H9 (cell line): ENCODE measurements around the gene SCN5A. TPM values are rescaled to one million over a fixed set of nuclear protein-coding genes. Genes with fewer than 3 reads are reported as not detected.
A peak's percentile ranks its signal among the peaks of the same experiment; 100 is the strongest.

Experiments
- DNase-seq: peaks from one replicate; pipeline ENCODE4 v3.0.0-alpha.2; 2017
- H2AFZ ChIP-seq: one replicate; pipeline ENCODE4 v1.6.1; 2013; ENCODE audit warnings: mild to moderate bottlenecking, low read length, control low read depth, moderate library complexity
- H2AK5ac ChIP-seq: 2 replicates; pipeline ENCODE4 v1.6.1; 2013; ENCODE audit warnings: low read length, control low read depth, mixed read lengths; ENCODE audit not compliant: insufficient read length
- H2BK120ac ChIP-seq: one replicate; pipeline ENCODE4 v1.6.1; 2013; ENCODE audit warnings: low read depth, mild to moderate bottlenecking, low read length, control low read depth, inconsistent platforms; ENCODE audit not compliant: poor library complexity, severe bottlenecking
- H2BK12ac ChIP-seq: 2 replicates; pipeline ENCODE4 v1.6.1; 2013; ENCODE audit warnings: low read length, control low read depth, mixed read lengths, low read depth; ENCODE audit not compliant: insufficient read length
- H2BK15ac ChIP-seq: 2 replicates; pipeline ENCODE4 v1.6.1; 2013; ENCODE audit warnings: low read depth, low read length, control low read depth
- H2BK20ac ChIP-seq: one replicate; pipeline ENCODE4 v1.6.1; 2013; ENCODE audit warnings: low read depth, mild to moderate bottlenecking, low read length, control low read depth, inconsistent platforms; ENCODE audit not compliant: poor library complexity, severe bottlenecking
- H2BK5ac ChIP-seq: 2 replicates; pipeline ENCODE4 v1.6.1; 2013; ENCODE audit warnings: low read length, control low read depth, mixed read lengths; ENCODE audit not compliant: insufficient read length
- H3K14ac ChIP-seq: 2 replicates; pipeline ENCODE4 v1.6.1; 2013; ENCODE audit warnings: low read length, control low read depth; ENCODE audit not compliant: insufficient read depth
- H3K18ac ChIP-seq: 2 replicates; pipeline ENCODE4 v1.6.1; 2013; ENCODE audit warnings: low read depth, mild to moderate bottlenecking, mixed read lengths, low read length, control low read depth; ENCODE audit not compliant: insufficient read length
- H3K23ac ChIP-seq: 2 replicates; pipeline ENCODE4 v1.6.1; 2013; ENCODE audit warnings: low read length, control low read depth, mixed read lengths, low read depth; ENCODE audit not compliant: insufficient read length
- H3K23me2 ChIP-seq: 2 replicates; pipeline ENCODE4 v1.6.1; 2013; ENCODE audit warnings: low read depth, mild to moderate bottlenecking, mixed read lengths, low read length, control low read depth; ENCODE audit not compliant: insufficient read length, poor library complexity, severe bottlenecking
- H3K27ac ChIP-seq: 2 replicates; pipeline ENCODE4 v1.5.1; 2013; ENCODE audit warnings: low read length, control low read depth, mixed read lengths, low read depth; ENCODE audit not compliant: insufficient read length
- H3K27me3 ChIP-seq: 2 replicates; pipeline ENCODE4 v1.6.1; 2013; ENCODE audit warnings: low read length, control low read depth, inconsistent platforms; ENCODE audit not compliant: insufficient read depth
- H3K4ac ChIP-seq: 2 replicates; pipeline ENCODE4 v1.6.1; 2013; ENCODE audit warnings: low read depth, mild to moderate bottlenecking, control low read depth, inconsistent platforms, low read length, moderate library complexity
- H3K4me1 ChIP-seq: 2 replicates; pipeline ENCODE4 v1.6.1; 2013; ENCODE audit warnings: low read length, control low read depth, inconsistent platforms; ENCODE audit not compliant: insufficient read depth
- H3K4me2 ChIP-seq: 2 replicates; pipeline ENCODE4 v1.6.1; 2013; ENCODE audit warnings: low read length, control low read depth, mixed read lengths; ENCODE audit not compliant: insufficient read length, insufficient read depth
- H3K56ac ChIP-seq: 2 replicates; pipeline ENCODE4 v1.6.1; 2013; ENCODE audit warnings: low read depth, mild to moderate bottlenecking, mixed read lengths, low read length, control low read depth; ENCODE audit not compliant: insufficient read length
- H3K79me1 ChIP-seq: 2 replicates; pipeline ENCODE4 v1.6.1; 2013; ENCODE audit warnings: low read depth, mild to moderate bottlenecking, moderate library complexity, low read length, control low read depth, inconsistent platforms; ENCODE audit not compliant: insufficient read depth, poor library complexity, severe bottlenecking
- H3K79me2 ChIP-seq: 2 replicates; pipeline ENCODE4 v1.6.1; 2013; ENCODE audit warnings: low read length, control low read depth, inconsistent platforms; ENCODE audit not compliant: insufficient read depth
- H3K9ac ChIP-seq: 2 replicates; pipeline ENCODE4 v1.6.1; 2013; ENCODE audit warnings: low read length, control low read depth, mixed read lengths; ENCODE audit not compliant: insufficient read length; ENCODE audit errors: extremely low read depth
- H3K9me3 ChIP-seq: one replicate; pipeline ENCODE4 v1.6.1; 2013; ENCODE audit warnings: low read depth, low read length, inconsistent platforms; ENCODE audit not compliant: control insufficient read depth
- H3T11ph ChIP-seq: one replicate; pipeline ENCODE4 v1.6.1; 2013; ENCODE audit warnings: mild to moderate bottlenecking, low read length, control low read depth, inconsistent platforms
- H4K20me1 ChIP-seq: one replicate; pipeline ENCODE4 v1.6.1; 2013; ENCODE audit not compliant: control insufficient read depth, insufficient read length, insufficient read depth
- H4K5ac ChIP-seq: 2 replicates; pipeline ENCODE4 v1.6.1; 2013; ENCODE audit warnings: low read depth, mild to moderate bottlenecking, mixed read lengths, low read length, control low read depth; ENCODE audit not compliant: insufficient read length
- H4K8ac ChIP-seq: replicated peaks from 2 replicates; pipeline ENCODE4 v1.6.1; 2013; ENCODE audit warnings: low read length, control low read depth, mixed read lengths, low read depth; ENCODE audit not compliant: insufficient read length
- H4K91ac ChIP-seq: 2 replicates; pipeline ENCODE4 v1.6.1; 2013; ENCODE audit warnings: low read depth, mild to moderate bottlenecking, moderate library complexity, mixed read lengths, low read length, control low read depth; ENCODE audit not compliant: insufficient read length
- H3K27ac Mint-ChIP-seq, 3 experiments: 2 replicates in 2 of 3; 3 replicates in 1 of 3; pipeline ENCODE4 v1.8.0; 2020 to 2021; ENCODE audit warnings: mixed read lengths in 3 of 3, mild to moderate bottlenecking in 1 of 3, moderate library complexity in 1 of 3
- H3K27me3 Mint-ChIP-seq: 2 replicates; pipeline ENCODE4 v1.8.0; 2021; ENCODE audit warnings: low read depth, mild to moderate bottlenecking, moderate library complexity, mixed read lengths
- H3K36me3 Mint-ChIP-seq, 3 experiments: 2 replicates in 2 of 3; 3 replicates in 1 of 3; pipeline ENCODE4 v1.8.0; 2020 to 2021; ENCODE audit warnings: low read depth in 3 of 3, mixed read lengths in 3 of 3; ENCODE audit not compliant: insufficient read depth in 1 of 3
- H3K4me1 Mint-ChIP-seq, 2 experiments: 2 replicates each; pipeline ENCODE4 v1.8.0; 2020; ENCODE audit warnings: mixed read lengths in 2 of 2
- H3K4me3 Mint-ChIP-seq, 2 experiments: 2 replicates in 1 of 2; 3 replicates in 1 of 2; pipeline ENCODE4 v1.8.0; 2020 to 2021; ENCODE audit warnings: mild to moderate bottlenecking in 2 of 2, mixed read lengths in 2 of 2, moderate library complexity in 1 of 2
- H3K9me3 Mint-ChIP-seq, 2 experiments: 2 replicates in 1 of 2; 3 replicates in 1 of 2; pipeline ENCODE4 v1.8.0; 2020; ENCODE audit warnings: mild to moderate bottlenecking in 2 of 2, mixed read lengths in 2 of 2, moderate library complexity in 1 of 2
- WGBS: extraction: QIAGEN DNeasy Blood & Tissue Kit; methylation state at CpG from one replicate; pipeline ENCODE4 v1.1.7; 2013; ENCODE audit warnings: missing lambda C conversion rate, low lambda C conversion rate, mixed read lengths; ENCODE audit not compliant: insufficient read length; ENCODE audit errors: extremely low coverage; 5-methylcytosine and 5-hydroxymethylcytosine counted together
- total RNA-seq: library from RNA; stranded (reverse); gene quantifications from 2 replicates; pipeline ENCODE4 v1.2.1, GENCODE V29; 2021
- TF ChIP-seq, protein P1 (sequence below): fragments of 200-600 bp; sonication (generic); conservative IDR thresholded peaks from 3 replicates; pipeline ENCODE4 v1.8.0; 2021; ENCODE audit warnings: antibody characterized with exemption, mild to moderate bottlenecking

Gene SCN5A
- total RNA-seq, 1 experiment from 2014 or later = 6.5 TPM

DNA sequence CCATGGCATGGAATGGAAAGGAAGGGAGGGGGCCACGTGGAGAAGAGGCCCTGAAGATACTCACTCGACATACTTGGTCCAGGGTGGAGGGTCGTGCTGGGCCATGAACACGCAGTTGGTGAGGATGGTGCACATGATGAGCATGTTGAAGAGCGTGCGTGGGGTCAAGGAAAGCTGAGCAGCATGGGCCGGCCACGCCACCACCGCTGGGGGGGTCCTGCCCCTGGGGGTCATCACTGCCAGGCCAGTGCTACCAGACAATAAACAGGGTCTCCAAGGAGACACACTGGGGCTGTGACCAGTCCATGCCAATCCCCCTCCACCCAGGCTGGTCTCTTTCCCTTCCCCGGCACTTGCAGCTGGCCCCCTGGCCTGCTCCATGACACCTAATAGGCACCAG, 27.2 kb downstream of the SCN5A start:
- Histone ChIP-seq H4K20me1 (no peaks in the 10 kb centered on the region), H3T11ph (no peak overlapping the region), H3K56ac (no peak overlapping the region), H3K4ac (no peak overlapping the region), H2BK20ac (no peak overlapping the region), H3K4me1 (no peaks in the 10 kb centered on the region), H3K9ac (no peak overlapping the region), H2BK12ac (no peak overlapping the region), H2AFZ (no peak overlapping the region), H4K91ac (no peak overlapping the region), H2BK120ac (no peak overlapping the region), H3K4me2 (no peak overlapping the region), H3K27me3 (no peaks in the 10 kb centered on the region), H3K79me2 (no peaks in the 10 kb centered on the region), H3K79me1 (no peaks in the 10 kb centered on the region), H2BK15ac (no peak overlapping the region), H3K23ac (no peak overlapping the region), H3K27ac (no peak overlapping the region), H4K8ac (no peak overlapping the region), H3K18ac (no peak overlapping the region), H3K9me3 (no peaks in the 10 kb centered on the region), H2AK5ac (no peak overlapping the region), H3K14ac (no peak overlapping the region), H2BK5ac (no peak overlapping the region), H4K5ac (no peak overlapping the region), H3K23me2 (no peaks in the 10 kb centered on the region)
- H3K9me3 Mint-ChIP-seq = no peaks in the 10 kb centered on the region
- H3K4me3 Mint-ChIP-seq = no peak overlapping the region
- DNase-seq = no peak
- H3K36me3 Mint-ChIP-seq = peaks cover 0 to 6% (median 0%) of the 10 kb centered on the region in 3 experiments; a peak in 2 of 7 replicates
- WGBS = no CpG with 5 or more reads among the region's 10 CpGs
- H3K4me1 Mint-ChIP-seq = peaks cover 5 to 20% of the 10 kb centered on the region in 2 experiments
- H3K27me3 Mint-ChIP-seq = peaks cover 6% of the 10 kb centered on the region
- H3K27ac Mint-ChIP-seq = peak overlapping the region in 1 of 3 experiments; percentile 92; a peak in 1 of 7 replicates
- TF ChIP-seq, protein P1, sequence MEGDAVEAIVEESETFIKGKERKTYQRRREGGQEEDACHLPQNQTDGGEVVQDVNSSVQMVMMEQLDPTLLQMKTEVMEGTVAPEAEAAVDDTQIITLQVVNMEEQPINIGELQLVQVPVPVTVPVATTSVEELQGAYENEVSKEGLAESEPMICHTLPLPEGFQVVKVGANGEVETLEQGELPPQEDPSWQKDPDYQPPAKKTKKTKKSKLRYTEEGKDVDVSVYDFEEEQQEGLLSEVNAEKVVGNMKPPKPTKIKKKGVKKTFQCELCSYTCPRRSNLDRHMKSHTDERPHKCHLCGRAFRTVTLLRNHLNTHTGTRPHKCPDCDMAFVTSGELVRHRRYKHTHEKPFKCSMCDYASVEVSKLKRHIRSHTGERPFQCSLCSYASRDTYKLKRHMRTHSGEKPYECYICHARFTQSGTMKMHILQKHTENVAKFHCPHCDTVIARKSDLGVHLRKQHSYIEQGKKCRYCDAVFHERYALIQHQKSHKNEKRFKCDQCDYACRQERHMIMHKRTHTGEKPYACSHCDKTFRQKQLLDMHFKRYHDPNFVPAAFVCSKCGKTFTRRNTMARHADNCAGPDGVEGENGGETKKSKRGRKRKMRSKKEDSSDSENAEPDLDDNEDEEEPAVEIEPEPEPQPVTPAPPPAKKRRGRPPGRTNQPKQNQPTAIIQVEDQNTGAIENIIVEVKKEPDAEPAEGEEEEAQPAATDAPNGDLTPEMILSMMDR = no peak
